GM18951 (cell line): Measurements from ENCODE around the gene PSMD10.
A peak's percentile ranks its signal among the peaks of the same experiment; 100 is the strongest.

ENCODE experiments used
- POLR2A ChIP-seq: IDR thresholded peaks from 4 replicates; pipeline ENCODE4 v1.6.1; 2011; ENCODE audit warnings: mild to moderate bottlenecking; ENCODE audit not compliant: insufficient read length, insufficient read depth; ENCODE audit errors: extremely low read depth
- in situ Hi-C: fragments of 300-500 bp; cut with MboI; formaldehyde crosslinking; loops from one replicate; pipeline ENCODE4 v1.12.0; 2022; ENCODE audit warnings: low sequenced_read_pairs, mixed read lengths, inconsistent platforms; ENCODE audit not compliant: unreplicated experiment

Gene PSMD10, protein sequence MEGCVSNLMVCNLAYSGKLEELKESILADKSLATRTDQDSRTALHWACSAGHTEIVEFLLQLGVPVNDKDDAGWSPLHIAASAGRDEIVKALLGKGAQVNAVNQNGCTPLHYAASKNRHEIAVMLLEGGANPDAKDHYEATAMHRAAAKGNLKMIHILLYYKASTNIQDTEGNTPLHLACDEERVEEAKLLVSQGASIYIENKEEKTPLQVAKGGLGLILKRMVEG

DNA sequence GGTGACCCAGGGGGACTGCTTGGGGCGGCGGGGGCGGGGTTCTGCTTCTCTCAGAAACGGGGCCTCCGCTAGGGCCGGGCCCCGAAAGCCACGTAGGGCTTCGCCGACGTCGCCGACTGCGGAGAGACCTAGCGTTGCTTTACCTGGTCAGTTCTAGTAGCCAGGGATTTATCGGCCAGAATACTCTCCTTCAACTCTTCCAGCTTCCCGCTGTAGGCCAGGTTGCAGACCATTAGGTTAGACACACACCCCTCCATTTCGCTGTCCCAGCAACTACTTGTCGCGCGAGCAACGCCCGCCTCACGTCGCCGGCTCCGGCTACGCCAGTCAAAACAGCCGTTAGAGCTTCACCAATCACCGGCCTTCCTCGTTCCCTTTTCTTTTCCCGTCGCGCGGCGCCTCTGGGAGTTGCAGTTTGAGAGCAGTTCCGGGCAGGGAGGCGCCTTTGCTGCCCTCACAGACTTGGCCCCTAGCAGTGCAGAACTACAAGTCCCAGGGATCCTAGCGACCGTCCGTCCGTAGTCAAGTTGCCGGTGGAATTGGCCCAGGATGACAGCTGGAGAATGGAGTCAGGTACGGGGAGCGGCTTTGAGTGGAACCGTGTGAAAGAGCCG is at the start of gene PSMD10, which contains the start of gene ATG4A:
PSMD10 (minus strand) TSS at position 279 of the 614 bp plus-strand sequence; CDS start at position 257, 22 bp downstream.
ATG4A (plus strand) TSS at position 515 of the 614 bp plus-strand sequence; CDS start at position 564, 49 bp downstream.
- in situ Hi-C loops: no loop called here
- peak; percentile 51 for TF ChIP-seq POLR2A

DNA sequence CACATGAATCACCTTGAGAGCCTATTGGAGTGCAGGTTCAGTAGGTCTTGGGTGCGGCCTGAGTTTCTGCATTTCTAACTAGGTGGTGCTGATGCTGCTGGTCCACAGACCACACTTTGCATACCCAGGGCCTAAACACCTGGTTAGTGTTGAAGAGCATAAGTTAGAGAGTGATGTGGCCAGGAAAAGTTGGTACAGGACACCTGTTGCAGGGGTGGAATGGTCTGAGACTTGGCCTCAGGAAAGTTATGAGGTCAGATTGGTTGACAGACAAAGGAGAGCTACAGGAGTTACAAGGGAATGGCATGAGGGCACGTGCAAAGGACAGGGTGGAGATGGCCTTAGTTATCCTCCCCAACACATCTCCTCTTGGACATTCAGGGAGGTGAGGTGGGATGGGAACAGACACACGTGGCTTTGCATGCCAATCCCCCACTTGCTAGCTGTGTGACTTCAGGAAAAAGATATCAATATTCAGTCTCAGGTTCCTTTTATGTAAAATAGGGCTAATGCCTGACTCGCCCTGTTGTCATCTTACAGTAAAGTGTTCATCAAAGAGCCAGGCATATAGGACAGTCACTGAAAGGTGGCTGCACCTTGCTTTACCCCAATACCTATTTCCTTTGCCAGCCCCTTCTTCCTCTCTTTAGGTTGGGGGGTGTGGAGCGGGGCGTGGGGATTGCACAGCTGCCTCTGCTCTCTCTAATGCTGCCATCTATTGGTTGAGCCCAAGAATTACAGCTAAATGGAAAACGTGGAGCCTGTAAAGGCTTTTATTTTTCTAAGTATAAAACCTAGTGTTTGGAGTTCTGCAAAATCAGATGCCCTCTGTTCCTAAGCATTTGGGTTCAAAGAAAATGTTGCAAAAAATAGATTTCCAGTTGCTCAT is 47.7 kb upstream of the PSMD10 start:
- in situ Hi-C loops: no loop called here

DNA sequence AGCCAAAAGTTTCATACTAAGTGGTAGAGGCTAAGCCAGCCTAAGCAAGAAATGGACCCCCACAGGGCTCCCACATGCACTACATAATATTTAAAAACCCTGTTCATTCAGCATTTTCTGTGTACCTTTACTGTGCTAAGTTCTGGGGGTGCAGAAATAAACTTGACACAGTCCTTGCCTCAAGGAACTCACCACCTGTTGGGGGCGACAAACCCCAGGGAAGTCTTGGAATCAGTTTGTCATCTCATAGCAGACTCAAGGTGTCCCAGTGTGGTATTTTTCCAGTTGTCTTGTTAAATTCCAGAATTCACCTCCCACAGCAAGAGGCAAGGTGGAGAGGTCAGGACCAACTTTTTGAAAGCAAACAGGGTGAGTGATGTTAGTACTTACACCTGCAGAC is 43.4 kb upstream of the PSMD10 start:
- in situ Hi-C loops: no loop called here
- no peak for TF ChIP-seq POLR2A

More for the DNA sequence above, 47.7 kb upstream of the PSMD10 start:
- TF ChIP-seq POLR2A: no peak

DNA sequence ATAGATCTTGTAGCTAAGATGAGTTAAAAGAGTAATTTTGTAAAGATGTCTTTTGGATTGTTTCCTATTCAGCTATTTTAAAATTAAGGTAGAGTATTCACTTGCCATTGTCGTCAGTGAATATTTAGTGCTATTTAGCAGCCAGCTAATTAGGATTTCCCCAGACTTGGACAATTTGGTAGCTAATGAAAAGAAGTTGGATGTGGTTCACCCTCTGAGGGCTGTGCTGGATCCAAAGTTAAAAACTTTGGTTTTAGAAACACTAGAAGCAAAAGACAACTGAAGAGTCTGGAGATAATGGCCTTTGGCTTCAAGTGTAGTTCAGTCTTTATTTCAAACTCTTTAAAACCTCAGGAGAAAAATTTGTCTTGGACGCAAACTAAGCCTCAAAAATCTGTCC is 41.5 kb upstream of the PSMD10 start:
- TF ChIP-seq POLR2A: no peak

DNA sequence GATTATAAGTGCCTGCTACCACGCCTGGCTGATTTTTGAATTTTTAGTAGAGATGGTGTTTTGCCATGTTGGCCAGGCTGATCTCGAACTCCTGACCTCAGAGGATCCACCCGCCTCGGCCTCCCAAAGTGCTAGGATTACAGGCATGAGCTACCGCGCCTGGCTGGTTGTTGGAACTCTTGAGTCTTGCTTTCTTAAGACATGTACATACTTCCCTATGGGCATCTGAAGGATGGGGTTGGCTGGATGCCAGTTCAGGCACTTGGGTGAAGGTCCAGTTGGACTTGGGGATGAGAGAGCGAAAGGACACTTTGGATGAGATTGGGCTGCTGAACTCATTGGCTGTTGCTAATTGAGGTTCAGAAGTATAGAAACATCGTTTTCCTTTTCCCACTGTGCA is 40.7 kb upstream of the PSMD10 start:
- in situ Hi-C loops: no loop called here
- no peak for TF ChIP-seq POLR2A

More for the DNA sequence above, 41.5 kb upstream of the PSMD10 start:
- in situ Hi-C loops: no loop called here

DNA sequence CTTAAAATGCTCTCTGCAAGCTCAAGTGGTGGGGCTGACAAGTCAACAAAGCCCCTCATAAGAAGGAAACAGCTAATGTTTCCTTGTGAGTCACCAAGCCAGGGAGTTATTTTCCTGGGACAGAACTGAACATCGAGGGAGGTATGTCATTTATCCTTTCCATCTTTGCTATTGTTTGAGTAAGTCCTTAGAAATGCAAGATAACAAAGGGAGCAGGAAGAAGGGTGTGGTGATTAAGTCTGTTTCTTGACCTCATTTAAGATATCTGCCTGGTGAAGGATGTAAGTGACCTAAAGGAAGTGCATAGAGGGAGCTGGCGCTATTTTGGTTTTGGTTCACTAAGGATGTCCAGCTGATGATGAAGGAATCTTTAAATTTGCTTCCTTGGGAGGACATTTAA is 40.1 kb upstream of the PSMD10 start:
- no peak for TF ChIP-seq POLR2A
- in situ Hi-C loops: no loop called here

DNA sequence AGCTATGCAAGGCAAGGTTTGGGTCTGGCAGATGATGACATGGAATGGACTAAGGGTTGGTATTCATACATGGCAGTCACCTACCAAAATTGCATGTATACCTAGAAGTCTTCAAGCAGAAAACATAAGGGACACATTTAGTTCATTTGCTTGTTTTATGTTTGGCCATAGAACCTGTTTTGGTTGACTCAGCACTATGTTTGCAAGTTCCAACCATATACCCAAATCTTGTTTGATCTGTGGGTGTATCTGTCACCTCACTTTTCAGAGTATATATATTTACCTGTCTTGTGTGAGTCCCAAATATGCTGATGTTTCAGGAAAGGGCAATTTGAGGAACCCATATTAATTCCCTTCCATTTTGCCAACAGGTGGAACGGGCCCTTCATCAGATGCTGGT is 39.5 kb upstream of the PSMD10 start:
- in situ Hi-C loops: no loop called here

DNA sequence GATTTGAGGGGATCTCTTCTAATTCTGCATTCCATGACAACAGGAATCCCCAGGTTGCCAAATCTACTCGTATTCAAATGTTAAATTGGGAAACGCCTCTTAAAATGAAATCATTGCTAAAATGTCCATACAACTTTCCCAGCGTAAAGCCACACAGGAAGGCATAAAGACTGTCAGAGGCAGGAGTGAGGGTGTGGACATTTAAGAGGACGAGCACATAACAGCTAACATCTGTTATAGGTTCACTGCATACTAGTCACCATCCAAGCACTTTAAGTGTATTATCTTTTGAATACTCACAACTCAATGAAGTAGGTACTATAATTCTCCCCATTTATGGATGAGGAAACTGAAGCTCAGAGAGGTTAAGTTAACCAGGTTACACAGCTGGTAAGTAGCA is 35.8 kb upstream of the PSMD10 start:
- in situ Hi-C loops: no loop called here
- no peak for TF ChIP-seq POLR2A

More for the DNA sequence above, 39.5 kb upstream of the PSMD10 start:
- no peak for TF ChIP-seq POLR2A

DNA sequence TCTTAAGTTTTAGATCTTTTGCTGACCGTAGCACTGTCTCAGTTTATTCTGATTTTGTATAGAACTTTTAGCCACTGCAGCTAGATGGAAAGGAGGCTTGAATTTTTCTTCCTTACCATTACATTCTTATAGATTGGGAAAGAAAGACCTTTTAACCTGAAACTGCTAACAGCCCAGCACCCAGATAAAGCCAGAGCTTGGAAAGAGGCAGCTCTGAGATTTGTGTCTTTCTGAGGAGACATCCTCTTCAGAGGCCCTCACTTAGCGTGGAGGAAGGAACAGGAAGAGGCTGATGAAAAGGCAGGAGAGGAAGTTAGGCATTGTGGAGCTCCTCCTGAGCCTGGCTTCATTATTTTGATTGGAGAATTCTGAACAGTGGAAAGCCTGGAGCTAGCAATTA is 35.3 kb upstream of the PSMD10 start:
- TF ChIP-seq POLR2A: no peak
- in situ Hi-C loops: no loop called here

DNA sequence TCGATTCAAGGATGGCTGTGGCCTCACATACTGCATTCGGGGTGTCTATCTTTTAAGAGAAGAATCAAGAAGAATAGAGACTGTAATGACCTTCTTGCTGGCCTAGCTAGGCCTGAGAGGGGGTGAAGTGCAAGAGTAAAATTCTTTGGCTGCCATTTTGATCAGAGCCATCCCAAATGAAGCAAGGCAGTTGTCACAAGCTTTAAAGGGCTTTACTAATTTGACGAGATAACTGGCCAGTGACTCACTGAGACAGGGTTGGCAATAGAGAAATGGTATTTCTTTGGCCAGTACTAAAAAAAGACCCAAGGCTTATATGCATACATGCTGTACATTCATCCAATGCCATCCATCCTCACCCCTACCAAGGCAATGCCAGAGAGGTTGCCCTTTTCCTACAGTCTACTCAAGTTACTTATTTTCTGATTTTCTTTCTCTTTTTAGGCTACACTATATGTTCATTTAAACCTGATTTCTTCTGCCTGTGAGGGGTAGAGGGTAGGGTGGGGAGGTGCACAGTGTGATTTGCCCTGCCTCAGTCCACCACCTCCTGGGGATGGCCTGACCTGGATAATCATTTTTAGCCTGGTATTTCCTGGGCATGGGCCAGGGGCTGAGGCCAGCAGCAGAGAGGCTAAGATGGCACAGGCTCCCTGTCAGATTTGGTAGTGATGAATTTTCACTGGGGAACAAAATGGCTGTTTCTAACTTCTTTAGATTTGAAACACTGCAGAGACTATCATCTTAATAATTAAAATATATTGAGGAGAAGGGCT is 32.4 kb upstream of the PSMD10 start:
- in situ Hi-C loops: no loop called here
- no peak for TF ChIP-seq POLR2A

DNA sequence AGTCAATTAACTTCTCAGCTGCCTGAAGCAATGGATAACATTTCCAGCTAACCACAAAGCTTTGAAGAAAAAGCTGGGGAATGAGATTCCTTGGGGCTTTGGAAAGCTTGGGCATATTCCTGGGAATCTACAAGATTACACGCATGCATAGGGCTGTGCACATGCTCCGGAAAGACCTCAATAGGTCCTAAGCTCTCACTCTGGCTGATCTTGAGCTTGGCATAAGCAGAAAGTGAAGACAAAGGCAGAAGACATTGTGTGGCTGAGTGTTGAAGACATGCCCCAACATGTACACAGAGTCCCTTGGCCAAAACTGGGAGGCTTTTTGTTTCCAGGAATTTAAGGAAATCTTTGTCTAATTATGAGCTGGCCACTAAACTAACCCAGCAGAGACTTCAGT is 31.4 kb upstream of the PSMD10 start:
- no peak for TF ChIP-seq POLR2A
- in situ Hi-C loops: no loop called here

DNA sequence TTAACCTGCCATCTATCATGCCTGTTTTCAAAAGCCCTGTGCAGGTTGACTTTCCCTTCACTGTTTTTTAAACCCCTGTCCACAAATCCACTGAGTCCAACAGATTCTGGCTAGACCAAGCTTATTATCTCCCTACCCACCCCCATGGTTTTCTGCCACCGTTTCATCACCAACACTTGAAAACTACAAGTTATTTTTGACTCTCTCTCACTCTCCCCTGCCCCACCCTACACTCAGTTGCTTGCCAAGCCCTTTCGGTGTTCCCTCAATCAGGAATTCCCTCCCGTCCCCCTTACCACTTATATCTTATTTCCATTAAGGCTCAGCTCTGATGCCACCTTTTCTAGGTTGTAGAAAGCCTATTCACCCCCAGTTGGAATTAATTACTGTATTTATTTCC is 29.9 kb upstream of the PSMD10 start:
- in situ Hi-C loops: no loop called here
- TF ChIP-seq POLR2A: no peak

DNA sequence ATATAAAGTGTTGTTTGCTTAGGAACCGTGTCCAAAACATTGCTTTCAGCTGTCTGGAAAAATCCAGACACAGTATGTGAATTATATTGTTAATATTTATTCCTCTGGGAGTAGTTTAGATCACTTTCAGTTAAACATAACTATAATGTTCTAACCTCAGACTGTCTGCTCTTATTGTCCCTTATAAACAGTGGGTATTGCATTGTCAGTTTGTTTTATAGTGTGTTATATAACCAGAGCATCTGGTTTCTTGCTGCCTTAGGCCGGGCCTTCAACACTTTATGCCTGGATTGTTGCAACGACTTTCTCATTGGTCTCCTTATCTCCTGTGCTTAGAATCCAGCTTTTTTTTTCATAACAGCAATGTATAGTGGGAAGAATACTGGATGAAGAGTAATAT is 26.6 kb upstream of the PSMD10 start:
- in situ Hi-C loops: no loop called here
- no peak for TF ChIP-seq POLR2A
